Measurements from ENCODE around the gene CA12. TPM values are rescaled to one million over a fixed set of nuclear protein-coding genes. Genes with fewer than 3 reads are reported as not detected.

Gene CA12
- total and polyA plus RNA-seq, 2 experiments from 2014 or later = 0.03 TPM; not detected in 1

GRCh38 chr15:63295341-63295740, 86.3 kb downstream of the CA12 start:
- Histone ChIP-seq H3K36me3 (no peaks in the 10 kb centered on the region), H3K27ac (no peak overlapping the region)
- no peak for TF ChIP-seq CTCF (IDR thresholded peaks at IDR 0.05; ENCODE audit: low read depth, low read length)

GRCh38 chr15:63294359-63294758, 87.3 kb downstream of the CA12 start:
- no peaks in the 10 kb centered on the region for H3K4me1 ChIP-seq (ENCODE audit: low read depth)

More at GRCh38 chr15:63295341-63295740, 86.3 kb downstream of the CA12 start:
- no peak for DNase-seq (ENCODE audit: low read depth in 1 of 2, low spot score in 1 of 2)
- Histone ChIP-seq H3K4me3 (no peak overlapping the region), H3K27me3 (no peaks in the 10 kb centered on the region), H3K9me3 (ENCODE audit: low read depth) (no peaks in the 10 kb centered on the region), H3K4me1 (ENCODE audit: low read depth) (no peaks in the 10 kb centered on the region)

GRCh38 chr15:63292771-63293170, 88.9 kb downstream of the CA12 start:
- Histone ChIP-seq H3K4me3 (no peak overlapping the region), H3K4me1 (ENCODE audit: low read depth) (no peaks in the 10 kb centered on the region), H3K27ac (no peak overlapping the region), H3K36me3 (no peaks in the 10 kb centered on the region), H3K27me3 (no peaks in the 10 kb centered on the region), H3K9me3 (ENCODE audit: low read depth) (no peaks in the 10 kb centered on the region)
- no peak for TF ChIP-seq CTCF (IDR thresholded peaks at IDR 0.05; ENCODE audit: low read depth, low read length)
- peak in 1 of 2 donors; percentile 21 for DNase-seq (ENCODE audit: low read depth in 1 of 2, low spot score in 1 of 2)

More at GRCh38 chr15:63294359-63294758, 87.3 kb downstream of the CA12 start:
- no peak for DNase-seq (ENCODE audit: low read depth in 1 of 2, low spot score in 1 of 2)
- no peaks in the 10 kb centered on the region for H3K9me3 ChIP-seq (ENCODE audit: low read depth)
- H3K27me3 ChIP-seq = no peaks in the 10 kb centered on the region
- no peak overlapping the region for H3K27ac ChIP-seq
- H3K4me3 ChIP-seq = no peak overlapping the region
- TF ChIP-seq CTCF (IDR thresholded peaks at IDR 0.05; ENCODE audit: low read depth, low read length) = no peak
- H3K36me3 ChIP-seq = no peaks in the 10 kb centered on the region

- Histone ChIP-seq H3K9me3 (ENCODE audit: low read depth) (no peaks in the 10 kb centered on the region), H3K27ac (no peak overlapping the region), H3K4me1 (ENCODE audit: low read depth) (no peaks in the 10 kb centered on the region), H3K27me3 (no peaks in the 10 kb centered on the region), H3K36me3 (no peaks in the 10 kb centered on the region), H3K4me3 (no peak overlapping the region)
- no peak for TF ChIP-seq CTCF (IDR thresholded peaks at IDR 0.05; ENCODE audit: low read depth, low read length)
- DNase-seq (ENCODE audit: low read depth in 1 of 2, low spot score in 1 of 2) = no peak
These were observed 89.4 kb downstream of the CA12 start for GRCh38 chr15:63292241-63292640.

GRCh38 chr15:63291507-63291906, 90.1 kb downstream of the CA12 start:
- Histone ChIP-seq H3K27ac (no peak overlapping the region), H3K27me3 (no peaks in the 10 kb centered on the region), H3K4me3 (no peak overlapping the region), H3K36me3 (no peaks in the 10 kb centered on the region), H3K4me1 (ENCODE audit: low read depth) (no peaks in the 10 kb centered on the region), H3K9me3 (ENCODE audit: low read depth) (no peaks in the 10 kb centered on the region)
- peak in 1 of 2 donors; percentile 74 for DNase-seq (ENCODE audit: low read depth in 1 of 2, low spot score in 1 of 2)
- no peak for TF ChIP-seq CTCF (IDR thresholded peaks at IDR 0.05; ENCODE audit: low read depth, low read length)

Measured in cardiac muscle cell (in vitro differentiated cells and primary cell).